GM10266 (cell line): ENCODE results near the gene FECH.

Experiments used
- DNase-seq: peaks from one replicate; pipeline ENCODE4 v3.0.0; 2012; ENCODE audit errors: extremely low spot score
- CTCF ChIP-seq: IDR thresholded peaks from 2 replicates; pipeline ENCODE4 v1.5.1; 2012; ENCODE audit warnings: mild to moderate bottlenecking, low read depth; ENCODE audit not compliant: control insufficient read depth, insufficient read depth; ENCODE audit errors: missing control alignments

The FECH gene

GRCh38 chr18:57542812-57543427 is 43.6 kb downstream of the FECH start:
- DNase-seq, result no peak
- no peak for TF ChIP-seq CTCF

- DNase-seq, result no peak
- no peak for TF ChIP-seq CTCF
These were observed 44.4 kb downstream of the FECH start for GRCh38 chr18:57542126-57542525.

- TF ChIP-seq CTCF, result no peak
- DNase-seq, result no peak
These were observed 46.8 kb downstream of the FECH start for GRCh38 chr18:57539702-57540101.

- no peak for DNase-seq
- TF ChIP-seq CTCF, result no peak
These were observed 47.9 kb downstream of the FECH start for GRCh38 chr18:57538614-57539013.

GRCh38 chr18:57534511-57534909 is 52.0 kb downstream of the FECH start:
- no peak for TF ChIP-seq CTCF
- no peak for DNase-seq

- no peak for DNase-seq
- no peak for TF ChIP-seq CTCF
These were observed 52.5 kb downstream of the FECH start for GRCh38 chr18:57533868-57534510.
